ENCODE results near the gene RABL6.
"Not testable (repeated sequence)": the region's sequence is repeated elsewhere in the genome, so short reads cannot be mapped to it uniquely, and the experiment has no call there.

Gene RABL6

GRCh38 chr9:136807281-136808074 is at the start of gene RABL6:
RABL6 (plus strand) TSS chr9:136807948; CDS start chr9:136808197, 249 bp downstream.
- in situ Hi-C loops (cut with MboI; ENCODE audit: low sequenced_read_pairs): no loop called here
- Histone ChIP-seq H3K27me3 (ENCODE audit: low read depth) (no peaks in the 10 kb centered on the region), H3K9me3 (no peaks in the 10 kb centered on the region), H3K36me3 (replicated peaks) (peaks cover 29% of the 10 kb centered on the region), H3K4me3 (peak within 1 kb of the TSS; percentile 76), H3K4me1 (peaks cover 22% of the 10 kb centered on the region)
- peak; percentile 60 to 80 for DNase-seq (ENCODE audit: low spot score in 2 of 2)

- DNase-seq (ENCODE audit: low spot score in 2 of 2): no peak
- Histone ChIP-seq H3K27me3 (ENCODE audit: low read depth) (no peaks in the 10 kb centered on the region), H3K9me3 (peaks cover 5% of the 10 kb centered on the region; the same call in 1 of the 2 replicates), H3K4me1 (peaks cover 6% of the 10 kb centered on the region; the same call in 1 of the 2 replicates), H3K4me3 (no peak overlapping the region), H3K36me3 (replicated peaks) (no peaks in the 10 kb centered on the region)
- in situ Hi-C loops (cut with MboI; ENCODE audit: low sequenced_read_pairs): no loop called here
Observed at GRCh38 chr9:136759001-136759400, 48.7 kb upstream of the RABL6 start.

GRCh38 chr9:136759436-136760325 is 48.1 kb upstream of the RABL6 start:
- Histone ChIP-seq H3K4me3 (no peak overlapping the region), H3K4me1 (peaks cover 6% of the 10 kb centered on the region; the same call in 1 of the 2 replicates), H3K36me3 (replicated peaks) (no peaks in the 10 kb centered on the region), H3K27me3 (ENCODE audit: low read depth) (no peaks in the 10 kb centered on the region), H3K9me3 (peaks cover 5% of the 10 kb centered on the region; the same call in 1 of the 2 replicates)
- in situ Hi-C loops (cut with MboI; ENCODE audit: low sequenced_read_pairs): no loop called here
- DNase-seq (ENCODE audit: low spot score in 2 of 2): no peak

GRCh38 chr9:136760424-136760823 is 47.3 kb upstream of the RABL6 start:
- no peaks in the 10 kb centered on the region for H3K36me3 ChIP-seq (replicated peaks)
- in situ Hi-C loops (cut with MboI; ENCODE audit: low sequenced_read_pairs): no loop called here
- DNase-seq (ENCODE audit: low spot score in 2 of 2): no peak
- H3K4me1 ChIP-seq: peaks cover 6% of the 10 kb centered on the region; the same call in 1 of the 2 replicates
- no peak overlapping the region for H3K4me3 ChIP-seq
- H3K9me3 ChIP-seq: peaks cover 5% of the 10 kb centered on the region; the same call in 1 of the 2 replicates
- no peaks in the 10 kb centered on the region for H3K27me3 ChIP-seq (ENCODE audit: low read depth)

GRCh38 chr9:136760834-136761544 is 46.8 kb upstream of the RABL6 start:
- in situ Hi-C loops (cut with MboI; ENCODE audit: low sequenced_read_pairs); H3K4me1 ChIP-seq; H3K27me3 ChIP-seq (ENCODE audit: low read depth); H3K36me3 ChIP-seq (replicated peaks); H3K4me3 ChIP-seq; H3K9me3 ChIP-seq: not testable (repeated sequence)
- peak; percentile 64 to 85 for DNase-seq (ENCODE audit: low spot score in 2 of 2)

GRCh38 chr9:136761545-136761981 is 46.2 kb upstream of the RABL6 start:
- no peaks in the 10 kb centered on the region for H3K27me3 ChIP-seq (ENCODE audit: low read depth)
- no peak for DNase-seq (ENCODE audit: low spot score in 2 of 2)
- H3K4me1 ChIP-seq: peaks cover 6% of the 10 kb centered on the region; the same call in 1 of the 2 replicates
- H3K9me3 ChIP-seq: no peaks in the 10 kb centered on the region
- in situ Hi-C loops (cut with MboI; ENCODE audit: low sequenced_read_pairs): no loop called here
- H3K4me3 ChIP-seq: no peak overlapping the region
- no peaks in the 10 kb centered on the region for H3K36me3 ChIP-seq (replicated peaks)

- in situ Hi-C loops (cut with MboI; ENCODE audit: low sequenced_read_pairs): no loop called here
- Histone ChIP-seq H3K27me3 (ENCODE audit: low read depth) (no peaks in the 10 kb centered on the region), H3K9me3 (no peaks in the 10 kb centered on the region), H3K4me3 (no peak overlapping the region), H3K4me1 (peaks cover 6% of the 10 kb centered on the region; the same call in 1 of the 2 replicates), H3K36me3 (replicated peaks) (no peaks in the 10 kb centered on the region)
- no peak for DNase-seq (ENCODE audit: low spot score in 2 of 2)
Observed at GRCh38 chr9:136762221-136762691, 45.5 kb upstream of the RABL6 start.

GRCh38 chr9:136762915-136763648 is 44.7 kb upstream of the RABL6 start:
- Histone ChIP-seq H3K27me3 (ENCODE audit: low read depth) (peaks cover 4% of the 10 kb centered on the region), H3K9me3 (no peaks in the 10 kb centered on the region), H3K36me3 (replicated peaks) (no peaks in the 10 kb centered on the region), H3K4me1 (peaks cover 6% of the 10 kb centered on the region; the same call in 1 of the 2 replicates), H3K4me3 (no peak overlapping the region)
- in situ Hi-C loops (cut with MboI; ENCODE audit: low sequenced_read_pairs): no loop called here
- DNase-seq (ENCODE audit: low spot score in 2 of 2): peak; percentile 74 to 97

GRCh38 chr9:136763649-136764035 is 44.1 kb upstream of the RABL6 start:
- Histone ChIP-seq H3K4me1 (peaks cover 6% of the 10 kb centered on the region; the same call in 1 of the 2 replicates), H3K27me3 (ENCODE audit: low read depth) (peaks cover 4% of the 10 kb centered on the region), H3K9me3 (no peaks in the 10 kb centered on the region), H3K4me3 (no peak overlapping the region), H3K36me3 (replicated peaks) (no peaks in the 10 kb centered on the region)
- in situ Hi-C loops (cut with MboI; ENCODE audit: low sequenced_read_pairs): no loop called here
- DNase-seq (ENCODE audit: low spot score in 2 of 2): no peak

GRCh38 chr9:136764301-136764891 is 43.4 kb upstream of the RABL6 start, which contains the start of gene LCN15:
LCN15 (minus strand) TSS chr9:136764518; CDS start chr9:136764488, 30 bp downstream.
- in situ Hi-C loops (cut with MboI; ENCODE audit: low sequenced_read_pairs): no loop called here
- Histone ChIP-seq H3K9me3 (no peaks in the 10 kb centered on the region), H3K4me1 (peaks cover 6% of the 10 kb centered on the region; the same call in 1 of the 2 replicates), H3K4me3 (no peak within 1 kb of the TSS), H3K27me3 (ENCODE audit: low read depth) (peaks cover 4% of the 10 kb centered on the region), H3K36me3 (replicated peaks) (no peaks in the 10 kb centered on the region)
- DNase-seq (ENCODE audit: low spot score in 2 of 2): no peak

GRCh38 chr9:136765041-136765440 is 42.7 kb upstream of the RABL6 start:
- H3K27me3 ChIP-seq (ENCODE audit: low read depth): peaks cover 4% of the 10 kb centered on the region
- in situ Hi-C loops (cut with MboI; ENCODE audit: low sequenced_read_pairs): no loop called here
- H3K9me3 ChIP-seq: no peaks in the 10 kb centered on the region
- peaks cover 6% of the 10 kb centered on the region; the same call in 1 of the 2 replicates for H3K4me1 ChIP-seq
- H3K36me3 ChIP-seq (replicated peaks): no peaks in the 10 kb centered on the region
- H3K4me3 ChIP-seq: no peak overlapping the region
- DNase-seq (ENCODE audit: low spot score in 2 of 2): no peak

GRCh38 chr9:136765745-136766409 is 41.9 kb upstream of the RABL6 start:
- H3K27me3 ChIP-seq (ENCODE audit: low read depth); in situ Hi-C loops (cut with MboI; ENCODE audit: low sequenced_read_pairs); H3K4me1 ChIP-seq; H3K36me3 ChIP-seq (replicated peaks); H3K9me3 ChIP-seq; H3K4me3 ChIP-seq; DNase-seq (ENCODE audit: low spot score in 2 of 2): not testable (repeated sequence)
